GM12865 (cell line): ENCODE measurements around the gene CLCN7.

Experiments used
- DNase-seq: peaks from one replicate; pipeline ENCODE4 v3.0.0; 2010; ENCODE audit warnings: low read depth
- H3K4me3 ChIP-seq: 2 replicates; pipeline ENCODE4 v1.5.1; 2011; ENCODE audit warnings: mild to moderate bottlenecking, low read depth, low read length, control low read depth
- TF ChIP-seq, protein P1 (sequence below): IDR thresholded peaks from 2 replicates; pipeline ENCODE4 v1.5.1; 2011; ENCODE audit warnings: low read length, control low read depth, low read depth, inconsistent platforms; ENCODE audit not compliant: insufficient read depth; ENCODE audit errors: missing control alignments

Gene CLCN7

DNA sequence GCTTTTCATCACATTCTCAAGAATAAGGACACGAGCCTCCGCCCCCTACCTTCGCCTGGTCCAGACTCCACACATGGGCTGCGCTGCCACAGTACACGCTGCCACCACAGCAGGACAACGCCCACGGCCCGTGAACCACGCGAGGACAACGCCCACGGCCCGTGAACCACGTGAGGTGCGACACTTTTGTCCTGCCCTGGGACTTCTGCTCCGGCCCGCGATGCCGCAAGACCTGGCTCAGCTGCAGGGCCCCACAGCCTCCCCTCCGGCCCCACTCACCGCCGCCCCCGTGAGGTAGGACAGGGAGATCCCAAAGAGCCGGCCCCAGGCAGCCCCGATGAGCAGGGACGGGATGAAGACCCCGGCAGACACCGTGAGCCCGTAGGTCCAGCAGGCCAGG lies 24.6 kb downstream of the CLCN7 start:
- DNase-seq, result no peak
- TF ChIP-seq, protein P1, sequence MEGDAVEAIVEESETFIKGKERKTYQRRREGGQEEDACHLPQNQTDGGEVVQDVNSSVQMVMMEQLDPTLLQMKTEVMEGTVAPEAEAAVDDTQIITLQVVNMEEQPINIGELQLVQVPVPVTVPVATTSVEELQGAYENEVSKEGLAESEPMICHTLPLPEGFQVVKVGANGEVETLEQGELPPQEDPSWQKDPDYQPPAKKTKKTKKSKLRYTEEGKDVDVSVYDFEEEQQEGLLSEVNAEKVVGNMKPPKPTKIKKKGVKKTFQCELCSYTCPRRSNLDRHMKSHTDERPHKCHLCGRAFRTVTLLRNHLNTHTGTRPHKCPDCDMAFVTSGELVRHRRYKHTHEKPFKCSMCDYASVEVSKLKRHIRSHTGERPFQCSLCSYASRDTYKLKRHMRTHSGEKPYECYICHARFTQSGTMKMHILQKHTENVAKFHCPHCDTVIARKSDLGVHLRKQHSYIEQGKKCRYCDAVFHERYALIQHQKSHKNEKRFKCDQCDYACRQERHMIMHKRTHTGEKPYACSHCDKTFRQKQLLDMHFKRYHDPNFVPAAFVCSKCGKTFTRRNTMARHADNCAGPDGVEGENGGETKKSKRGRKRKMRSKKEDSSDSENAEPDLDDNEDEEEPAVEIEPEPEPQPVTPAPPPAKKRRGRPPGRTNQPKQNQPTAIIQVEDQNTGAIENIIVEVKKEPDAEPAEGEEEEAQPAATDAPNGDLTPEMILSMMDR, result no peak
- no peak overlapping the region for H3K4me3 ChIP-seq

DNA sequence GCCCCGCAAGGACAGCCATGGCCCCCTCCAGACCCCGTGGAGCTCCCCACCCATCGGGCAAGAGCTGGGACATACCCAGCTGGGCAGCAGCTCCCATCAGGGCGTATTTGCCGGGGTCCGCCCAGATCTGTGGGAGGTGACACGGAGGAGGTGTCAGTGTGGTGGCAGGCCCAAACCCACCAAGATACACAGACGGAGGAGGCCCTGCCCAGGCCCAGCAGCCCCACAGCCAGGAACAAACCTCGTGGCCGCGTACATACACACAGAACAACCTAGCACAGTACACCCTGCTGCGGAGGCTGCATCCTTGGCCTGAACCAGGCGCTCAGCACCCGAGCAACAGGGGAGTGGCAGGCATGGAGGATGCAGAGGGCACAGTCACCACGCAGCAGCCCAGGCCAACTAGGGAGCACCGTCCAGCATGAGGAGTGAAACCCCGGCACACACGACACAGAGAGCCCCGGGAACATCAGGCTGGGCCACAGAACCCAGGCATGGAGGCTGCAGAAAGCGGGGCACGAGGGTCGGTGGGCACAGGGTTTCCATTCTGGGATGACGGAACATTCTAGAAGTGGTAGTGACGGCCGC lies 25.5 kb downstream of the CLCN7 start:
- H3K4me3 ChIP-seq, result no peak overlapping the region
- TF ChIP-seq, protein P1, result no peak
- DNase-seq, result no peak

DNA sequence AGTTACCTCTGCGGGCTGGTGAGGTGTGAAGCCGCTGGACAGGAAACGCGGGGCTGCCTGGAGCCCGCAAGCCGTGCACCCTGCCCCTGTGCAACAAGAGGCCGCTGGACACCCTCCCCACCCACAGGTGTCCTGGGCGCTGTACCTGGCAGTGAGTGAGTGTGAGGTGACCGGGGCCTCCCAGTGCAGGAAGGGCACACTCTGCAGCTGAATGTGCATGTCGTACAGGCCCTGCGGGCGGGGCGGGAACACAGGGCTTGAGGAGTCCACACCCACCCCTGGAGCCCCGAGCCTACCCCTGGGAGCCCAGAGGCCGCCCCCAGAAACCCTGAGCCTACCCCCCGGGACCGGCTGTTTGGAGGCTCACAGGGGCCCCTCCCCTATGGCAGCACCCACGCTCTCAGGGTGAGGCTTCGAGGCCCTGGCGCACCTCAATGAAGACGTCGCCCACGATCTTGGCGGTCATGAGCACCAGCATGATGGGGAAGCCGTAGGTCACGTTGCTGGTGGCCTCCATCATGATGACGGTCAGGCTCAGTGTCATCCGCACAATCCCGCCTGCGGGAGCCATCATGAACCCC lies 26.2 kb downstream of the CLCN7 start:
- DNase-seq, result no peak
- TF ChIP-seq, protein P1, result no peak
- H3K4me3 ChIP-seq, result no peak overlapping the region

DNA sequence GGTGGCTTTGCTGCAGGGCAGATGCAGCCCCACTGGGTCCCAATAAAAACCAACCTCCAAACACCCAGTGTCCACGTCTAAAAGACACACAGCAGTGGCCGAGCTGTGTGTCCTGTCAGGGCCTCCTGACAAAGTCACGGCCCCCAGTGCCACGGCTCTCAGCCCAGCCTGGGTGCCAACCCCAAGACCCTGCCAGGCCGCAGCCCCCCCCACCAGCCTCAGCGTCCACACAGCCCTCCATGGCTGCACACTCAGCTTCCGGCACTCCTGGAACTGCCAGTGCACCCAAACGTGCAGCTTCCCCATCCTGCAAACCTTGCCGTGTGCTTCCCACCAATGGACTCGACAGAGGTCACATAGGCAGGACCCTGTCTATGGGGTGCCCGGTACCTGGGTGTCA lies 26.9 kb downstream of the CLCN7 start:
- TF ChIP-seq, protein P1, result no peak
- no peak for DNase-seq
- no peak overlapping the region for H3K4me3 ChIP-seq

DNA sequence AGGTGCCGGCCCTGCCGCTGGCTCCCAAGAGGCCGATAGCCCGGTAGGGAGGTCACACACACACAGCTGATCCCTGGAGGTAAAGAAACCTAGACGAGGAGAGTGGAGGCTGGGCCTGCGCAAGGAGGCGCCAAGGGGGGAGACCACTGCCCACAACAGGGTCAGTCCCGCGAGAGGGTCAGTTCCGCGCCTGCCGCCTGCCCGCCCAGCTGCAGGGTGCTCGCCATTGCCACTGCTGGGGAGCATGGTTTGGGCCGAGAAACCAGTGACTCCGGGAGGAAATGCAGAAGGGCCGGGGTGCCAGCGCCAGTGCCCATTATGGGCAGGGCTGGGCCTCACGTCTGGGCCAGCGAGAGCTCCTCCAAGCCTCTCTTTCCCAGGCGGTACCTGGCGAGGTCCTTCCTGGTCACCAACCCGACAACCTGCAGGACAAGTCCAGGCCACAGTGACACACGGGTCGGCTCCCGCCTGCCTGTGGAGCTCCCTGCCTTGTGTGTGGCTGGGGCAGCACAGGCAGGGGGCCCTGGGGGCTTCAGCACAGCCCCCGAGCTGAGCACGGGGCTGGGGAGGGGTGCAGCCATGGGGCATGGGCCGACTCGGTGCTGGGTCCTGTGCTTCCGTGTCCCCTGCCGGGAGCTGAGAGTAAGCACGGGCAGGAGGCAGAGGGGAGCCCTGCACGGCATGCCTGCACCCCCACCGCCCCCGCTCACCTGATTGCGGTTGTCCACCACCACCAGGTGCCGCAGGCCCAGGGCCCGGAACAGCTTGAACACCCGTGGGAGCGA lies 28.3 kb downstream of the CLCN7 start:
- DNase-seq, result no peak
- H3K4me3 ChIP-seq, result no peak overlapping the region
- TF ChIP-seq, protein P1, result no peak

DNA sequence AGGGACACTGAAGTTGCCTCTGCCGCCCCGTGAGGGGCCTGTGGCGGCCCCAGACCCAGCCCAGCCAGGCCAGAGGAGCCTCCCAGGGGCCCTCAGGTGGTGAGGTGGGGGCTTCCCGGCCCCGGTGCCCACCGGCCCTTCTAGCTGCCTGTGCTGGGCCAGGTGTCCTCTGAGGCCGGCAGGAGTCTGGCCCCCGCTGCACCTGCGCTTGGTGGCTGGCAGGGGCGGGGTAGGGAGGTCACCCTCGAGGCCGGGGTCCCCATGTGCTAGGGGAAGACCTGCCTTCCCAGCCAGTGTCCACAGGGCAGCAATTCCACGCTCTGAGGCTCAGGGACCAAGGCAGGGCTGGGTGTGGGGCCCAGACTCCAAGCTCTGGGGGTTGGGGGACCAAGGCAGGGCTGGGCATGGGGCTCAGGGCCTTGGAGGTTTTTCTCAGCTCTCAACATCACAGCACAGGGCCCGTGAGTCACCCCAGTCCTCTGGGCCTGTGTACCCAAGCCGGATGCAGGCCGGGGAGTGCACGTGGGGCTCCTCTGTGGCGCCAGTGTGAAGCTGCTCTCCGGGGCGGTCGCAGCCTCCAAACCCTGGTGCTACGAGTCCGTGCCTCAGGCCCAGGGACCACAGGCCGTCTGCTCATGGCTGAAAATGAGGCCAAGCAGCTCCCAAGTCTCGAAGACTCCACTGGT lies 29.2 kb downstream of the CLCN7 start:
- H3K4me3 ChIP-seq, result no peak overlapping the region
- TF ChIP-seq, protein P1, result no peak
- no peak for DNase-seq
